Liver (tissue), 9 donors: ENCODE results near the gene KIRREL3. TPM values are rescaled to one million over a fixed set of nuclear protein-coding genes. Genes with fewer than 3 reads are reported as not detected.

Source experiments
- DNase-seq: peaks from one replicate; pipeline ENCODE4 v3.0.0-alpha.2; 2017; ENCODE audit warnings: low spot score
- H3K27ac ChIP-seq, 2 donors: one replicate each; pipeline ENCODE4 v1.7.0; 2013; ENCODE audit warnings: inconsistent platforms in 2 of 2, low read length in 2 of 2, control low read depth in 1 of 2, low read depth in 1 of 2, mild to moderate bottlenecking in 1 of 2
- H3K27me3 ChIP-seq, 4 donors: one replicate each; pipeline versions ENCODE4 v1.6.1 to v1.7.0; 2013; ENCODE audit warnings: low read length in 3 of 4, inconsistent platforms in 1 of 4, mild to moderate bottlenecking in 1 of 4, moderate library complexity in 1 of 4; ENCODE audit not compliant: control insufficient read depth in 4 of 4, insufficient read depth in 4 of 4
- H3K36me3 ChIP-seq, 4 donors: one replicate each; pipeline versions ENCODE4 v1.6.1 to v1.7.0; 2013; ENCODE audit warnings: low read length in 3 of 4, mild to moderate bottlenecking in 3 of 4, low read depth in 1 of 4, moderate library complexity in 1 of 4; ENCODE audit not compliant: control insufficient read depth in 4 of 4, insufficient read depth in 3 of 4
- H3K4me1 ChIP-seq, 4 donors: one replicate each; pipeline versions ENCODE4 v1.6.1 to v1.7.0; 2013; ENCODE audit warnings: low read length in 3 of 4, mild to moderate bottlenecking in 3 of 4, moderate library complexity in 1 of 4; ENCODE audit not compliant: control insufficient read depth in 4 of 4, insufficient read depth in 4 of 4
- H3K4me3 ChIP-seq, 3 donors: one replicate each; pipeline versions ENCODE4 v1.6.1 to v1.7.0; 2013; ENCODE audit warnings: low read length in 3 of 3, control low read depth in 1 of 3, low read depth in 1 of 3, mild to moderate bottlenecking in 1 of 3
- H3K9ac ChIP-seq, 2 donors: one replicate each; pipeline ENCODE4 v1.7.0; 2013; ENCODE audit warnings: low read length in 2 of 2, mild to moderate bottlenecking in 2 of 2, moderate library complexity in 2 of 2, control low read depth in 1 of 2, low read depth in 1 of 2
- H3K9me3 ChIP-seq, 4 donors: one replicate each; pipeline versions ENCODE4 v1.6.1 to v1.7.0; 2013; ENCODE audit warnings: low read length in 3 of 4; ENCODE audit not compliant: control insufficient read depth in 4 of 4
- EGR1 ChIP-seq, 2 donors: IDR thresholded peaks; 2 replicates each; pipeline ENCODE4 v1.6.1; 2016 to 2018; ENCODE audit warnings: antibody characterized with exemption in 2 of 2, low read depth in 2 of 2
- FOXA1 ChIP-seq: IDR thresholded peaks from 2 replicates; pipeline ENCODE4 v1.6.1; 2016; ENCODE audit warnings: antibody characterized with exemption
- GABPA ChIP-seq, 2 donors: IDR thresholded peaks in 1 of 2; conservative IDR thresholded peaks in 1 of 2; 2 replicates each; pipeline ENCODE4 v1.6.1; 2016; ENCODE audit warnings: antibody characterized with exemption in 2 of 2, mild to moderate bottlenecking in 1 of 2, moderate library complexity in 1 of 2
- HNF4A ChIP-seq, 2 donors: conservative IDR thresholded peaks; 2 replicates each; pipeline ENCODE4 v1.6.1; 2016; ENCODE audit warnings: antibody characterized with exemption in 2 of 2, mild to moderate bottlenecking in 2 of 2
- HNF4G ChIP-seq: IDR thresholded peaks from 2 replicates; pipeline ENCODE4 v1.6.1; 2016; ENCODE audit warnings: antibody characterized with exemption
- NR2F2 ChIP-seq: IDR thresholded peaks from 2 replicates; pipeline ENCODE4 v1.6.1; 2016; ENCODE audit warnings: antibody characterized with exemption
- RXRA ChIP-seq, 2 donors: IDR thresholded peaks; 2 replicates each; pipeline ENCODE4 v1.6.1; 2017 to 2018; ENCODE audit warnings: antibody characterized with exemption in 2 of 2, mild to moderate bottlenecking in 1 of 2
- TAF1 ChIP-seq: conservative IDR thresholded peaks from 2 replicates; pipeline ENCODE4 v1.6.1; 2016; ENCODE audit warnings: antibody characterized with exemption, mild to moderate bottlenecking
- YY1 ChIP-seq: IDR thresholded peaks from 2 replicates; pipeline ENCODE4 v1.6.1; 2016; ENCODE audit warnings: antibody characterized with exemption, mild to moderate bottlenecking
- WGBS: extraction: QIAGEN DNeasy Blood & Tissue Kit; methylation state at CpG from one replicate; pipeline ENCODE4 v1.1.7; 2013; 5-methylcytosine and 5-hydroxymethylcytosine counted together
- polyA plus RNA-seq, 2 donors: library from polyadenylated mRNA; stranded (reverse) in 1 of 2; unstranded in 1 of 2; fragments of 200-250 nt in 1 of 2; fragments of >200 nt in 1 of 2; fragmentation: Nextera tagmentation in 1 of 2; extraction: Ambion mirVana in 1 of 2; gene quantifications; one replicate each; pipeline versions ENCODE4 v1.2.1 to v1.2.3, GENCODE V29; 2013 to 2015
- total RNA-seq, 2 donors: library from RNA; depleted of rRNA; stranded (reverse); fragments of >200 nt; gene quantifications; one replicate each; pipeline ENCODE4 v1.2.3, GENCODE V29; 2014
- TF ChIP-seq, protein P1 (sequence below): IDR thresholded peaks from 2 replicates; pipeline ENCODE4 v1.6.1; 2016; ENCODE audit warnings: antibody characterized with exemption
- TF ChIP-seq, protein P2 (sequence below): IDR thresholded peaks from 2 replicates; pipeline ENCODE4 v1.6.1; 2016; ENCODE audit warnings: antibody characterized with exemption, mild to moderate bottlenecking
- TF ChIP-seq, protein P3 (sequence below): IDR thresholded peaks from 2 replicates; pipeline ENCODE4 v1.6.1; 2016; ENCODE audit warnings: antibody characterized with exemption
- TF ChIP-seq, protein P4 (sequence below): fragments of 150-350 bp; IDR thresholded peaks from 2 replicates; pipeline ENCODE4 v1.5.1; 2017; ENCODE audit warnings: improper control_type of control experiment, low read depth, low read length; ENCODE audit not compliant: missing input control
- TF ChIP-seq, protein P5 (sequence below): IDR thresholded peaks from 2 replicates; pipeline ENCODE4 v1.6.1; 2016; ENCODE audit warnings: antibody characterized with exemption
- donor health status: healthy.
- donor health status: healthy.
- donor health status: healthy.
- donor health status: healthy.
- donor health status: healthy.

The KIRREL3 gene
- total and polyA plus RNA-seq, 4 donors = 0.03 to 0.29 (median 0.08) TPM; not detected in 1

DNA sequence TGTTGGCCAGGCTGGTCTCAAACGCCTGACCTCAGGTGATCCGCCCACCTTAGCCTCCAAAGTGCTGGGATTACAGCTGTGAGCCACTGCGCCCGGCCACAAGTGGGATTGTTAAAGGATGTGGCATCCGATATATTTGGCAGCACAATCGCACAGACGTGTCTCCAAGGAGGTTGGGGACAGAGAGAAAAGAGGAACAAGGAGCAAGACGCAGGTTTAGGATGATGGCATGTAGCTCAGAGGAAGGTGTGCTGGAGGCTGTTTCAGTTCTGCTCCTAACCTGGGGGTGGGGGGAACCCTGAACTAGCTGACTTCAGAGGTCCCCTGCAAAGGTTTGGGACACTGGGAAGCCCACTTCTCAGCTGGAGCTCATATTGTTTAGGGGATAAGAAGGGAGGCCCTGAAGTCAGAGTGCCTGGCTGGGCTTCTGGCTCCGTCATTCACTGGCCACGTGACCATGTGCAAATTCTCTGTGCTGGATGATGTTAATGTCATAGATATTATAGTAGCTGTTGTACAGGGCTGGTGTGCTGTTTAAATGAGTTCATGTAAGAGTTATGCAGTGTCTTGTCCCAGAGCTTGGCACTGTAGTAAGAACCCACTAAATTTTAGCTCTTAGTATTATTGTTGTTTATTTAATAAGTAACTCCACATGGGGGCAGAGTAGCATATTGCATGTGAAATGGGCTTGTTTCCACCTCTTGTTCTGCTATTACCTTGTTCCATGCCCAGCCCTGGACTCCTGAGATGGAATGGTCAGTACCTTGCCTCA is 515.4 kb downstream of the KIRREL3 start:
- WGBS = 75% methylated on average over 10 of the region's 10 CpGs

More for the DNA sequence above, 515.4 kb downstream of the KIRREL3 start:
- no peak for DNase-seq
- Histone ChIP-seq H3K27ac (no peak overlapping the region), H3K4me3 (no peak overlapping the region), H3K27me3 (no peaks in the 10 kb centered on the region), H3K4me1 (peaks cover 0 to 3% (median 2%) of the 10 kb centered on the region in 4 donors), H3K9me3 (no peaks in the 10 kb centered on the region), H3K36me3 (no peaks in the 10 kb centered on the region), H3K9ac (no peak overlapping the region)
- TF ChIP-seq HNF4G = no peak
- TF ChIP-seq, protein P1, sequence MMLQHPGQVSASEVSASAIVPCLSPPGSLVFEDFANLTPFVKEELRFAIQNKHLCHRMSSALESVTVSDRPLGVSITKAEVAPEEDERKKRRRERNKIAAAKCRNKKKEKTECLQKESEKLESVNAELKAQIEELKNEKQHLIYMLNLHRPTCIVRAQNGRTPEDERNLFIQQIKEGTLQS = no peak
- no peak for TF ChIP-seq TAF1
- TF ChIP-seq HNF4A (conservative IDR thresholded peaks at IDR 0.05) = no peak
- no peak for TF ChIP-seq FOXA1
- TF ChIP-seq EGR1 (IDR thresholded peaks at IDR 0.05; ENCODE audit: low read depth in 2 of 2) = no peak
- TF ChIP-seq, protein P2, sequence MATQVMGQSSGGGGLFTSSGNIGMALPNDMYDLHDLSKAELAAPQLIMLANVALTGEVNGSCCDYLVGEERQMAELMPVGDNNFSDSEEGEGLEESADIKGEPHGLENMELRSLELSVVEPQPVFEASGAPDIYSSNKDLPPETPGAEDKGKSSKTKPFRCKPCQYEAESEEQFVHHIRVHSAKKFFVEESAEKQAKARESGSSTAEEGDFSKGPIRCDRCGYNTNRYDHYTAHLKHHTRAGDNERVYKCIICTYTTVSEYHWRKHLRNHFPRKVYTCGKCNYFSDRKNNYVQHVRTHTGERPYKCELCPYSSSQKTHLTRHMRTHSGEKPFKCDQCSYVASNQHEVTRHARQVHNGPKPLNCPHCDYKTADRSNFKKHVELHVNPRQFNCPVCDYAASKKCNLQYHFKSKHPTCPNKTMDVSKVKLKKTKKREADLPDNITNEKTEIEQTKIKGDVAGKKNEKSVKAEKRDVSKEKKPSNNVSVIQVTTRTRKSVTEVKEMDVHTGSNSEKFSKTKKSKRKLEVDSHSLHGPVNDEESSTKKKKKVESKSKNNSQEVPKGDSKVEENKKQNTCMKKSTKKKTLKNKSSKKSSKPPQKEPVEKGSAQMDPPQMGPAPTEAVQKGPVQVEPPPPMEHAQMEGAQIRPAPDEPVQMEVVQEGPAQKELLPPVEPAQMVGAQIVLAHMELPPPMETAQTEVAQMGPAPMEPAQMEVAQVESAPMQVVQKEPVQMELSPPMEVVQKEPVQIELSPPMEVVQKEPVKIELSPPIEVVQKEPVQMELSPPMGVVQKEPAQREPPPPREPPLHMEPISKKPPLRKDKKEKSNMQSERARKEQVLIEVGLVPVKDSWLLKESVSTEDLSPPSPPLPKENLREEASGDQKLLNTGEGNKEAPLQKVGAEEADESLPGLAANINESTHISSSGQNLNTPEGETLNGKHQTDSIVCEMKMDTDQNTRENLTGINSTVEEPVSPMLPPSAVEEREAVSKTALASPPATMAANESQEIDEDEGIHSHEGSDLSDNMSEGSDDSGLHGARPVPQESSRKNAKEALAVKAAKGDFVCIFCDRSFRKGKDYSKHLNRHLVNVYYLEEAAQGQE = no peak
- no peak for TF ChIP-seq YY1
- TF ChIP-seq, protein P3, sequence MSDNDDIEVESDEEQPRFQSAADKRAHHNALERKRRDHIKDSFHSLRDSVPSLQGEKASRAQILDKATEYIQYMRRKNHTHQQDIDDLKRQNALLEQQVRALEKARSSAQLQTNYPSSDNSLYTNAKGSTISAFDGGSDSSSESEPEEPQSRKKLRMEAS = no peak
- TF ChIP-seq, protein P4, sequence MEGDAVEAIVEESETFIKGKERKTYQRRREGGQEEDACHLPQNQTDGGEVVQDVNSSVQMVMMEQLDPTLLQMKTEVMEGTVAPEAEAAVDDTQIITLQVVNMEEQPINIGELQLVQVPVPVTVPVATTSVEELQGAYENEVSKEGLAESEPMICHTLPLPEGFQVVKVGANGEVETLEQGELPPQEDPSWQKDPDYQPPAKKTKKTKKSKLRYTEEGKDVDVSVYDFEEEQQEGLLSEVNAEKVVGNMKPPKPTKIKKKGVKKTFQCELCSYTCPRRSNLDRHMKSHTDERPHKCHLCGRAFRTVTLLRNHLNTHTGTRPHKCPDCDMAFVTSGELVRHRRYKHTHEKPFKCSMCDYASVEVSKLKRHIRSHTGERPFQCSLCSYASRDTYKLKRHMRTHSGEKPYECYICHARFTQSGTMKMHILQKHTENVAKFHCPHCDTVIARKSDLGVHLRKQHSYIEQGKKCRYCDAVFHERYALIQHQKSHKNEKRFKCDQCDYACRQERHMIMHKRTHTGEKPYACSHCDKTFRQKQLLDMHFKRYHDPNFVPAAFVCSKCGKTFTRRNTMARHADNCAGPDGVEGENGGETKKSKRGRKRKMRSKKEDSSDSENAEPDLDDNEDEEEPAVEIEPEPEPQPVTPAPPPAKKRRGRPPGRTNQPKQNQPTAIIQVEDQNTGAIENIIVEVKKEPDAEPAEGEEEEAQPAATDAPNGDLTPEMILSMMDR = no peak
- TF ChIP-seq, protein P5, sequence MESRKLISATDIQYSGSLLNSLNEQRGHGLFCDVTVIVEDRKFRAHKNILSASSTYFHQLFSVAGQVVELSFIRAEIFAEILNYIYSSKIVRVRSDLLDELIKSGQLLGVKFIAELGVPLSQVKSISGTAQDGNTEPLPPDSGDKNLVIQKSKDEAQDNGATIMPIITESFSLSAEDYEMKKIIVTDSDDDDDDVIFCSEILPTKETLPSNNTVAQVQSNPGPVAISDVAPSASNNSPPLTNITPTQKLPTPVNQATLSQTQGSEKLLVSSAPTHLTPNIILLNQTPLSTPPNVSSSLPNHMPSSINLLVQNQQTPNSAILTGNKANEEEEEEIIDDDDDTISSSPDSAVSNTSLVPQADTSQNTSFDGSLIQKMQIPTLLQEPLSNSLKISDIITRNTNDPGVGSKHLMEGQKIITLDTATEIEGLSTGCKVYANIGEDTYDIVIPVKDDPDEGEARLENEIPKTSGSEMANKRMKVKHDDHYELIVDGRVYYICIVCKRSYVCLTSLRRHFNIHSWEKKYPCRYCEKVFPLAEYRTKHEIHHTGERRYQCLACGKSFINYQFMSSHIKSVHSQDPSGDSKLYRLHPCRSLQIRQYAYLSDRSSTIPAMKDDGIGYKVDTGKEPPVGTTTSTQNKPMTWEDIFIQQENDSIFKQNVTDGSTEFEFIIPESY = no peak
- no peak for TF ChIP-seq NR2F2
- TF ChIP-seq GABPA (IDR thresholded peaks at IDR 0.05 in 1 of 2, conservative IDR thresholded peaks at IDR 0.05 in 1 of 2) = no peak
- TF ChIP-seq RXRA (IDR thresholded peaks at IDR 0.05) = no peak
